Ovary (tissue), 9 donors: ENCODE data around the gene RXFP4. TPM values are rescaled to one million over a fixed set of nuclear protein-coding genes. Genes with fewer than 3 reads are reported as not detected.

Source experiments
- DNase-seq, 5 donors: peaks; one replicate each; pipeline ENCODE4 v3.0.0-alpha.2; 2019 to 2020
- H3K27ac ChIP-seq, 2 donors: fragments of 200-600 bp; one replicate each; pipeline versions ENCODE4 v1.5.1 to v1.8.0; 2019 to 2022
- H3K27me3 ChIP-seq: fragments of 200-600 bp; one replicate; pipeline ENCODE4 v1.8.0; 2022
- H3K36me3 ChIP-seq: fragments of 200-600 bp; sonication (generic); one replicate; pipeline ENCODE4 v1.5.1; 2019
- H3K4me1 ChIP-seq: one replicate; pipeline ENCODE4 v1.8.1; 2013; ENCODE audit warnings: mild to moderate bottlenecking, moderate library complexity; ENCODE audit not compliant: insufficient read depth
- H3K4me3 ChIP-seq: fragments of 200-600 bp; sonication (generic); one replicate; pipeline ENCODE4 v1.5.1; 2017
- H3K9me3 ChIP-seq, 2 donors: fragments of 200-600 bp in 1 of 2; sonication (generic) in 1 of 2; one replicate each; pipeline versions ENCODE4 v1.5.1 to v1.8.1; 2013 to 2019; ENCODE audit warnings: mild to moderate bottlenecking in 1 of 2, moderate library complexity in 1 of 2
- CTCF ChIP-seq, 3 donors: fragments of 450-650 bp in 2 of 3; fragments of 200-600 bp in 1 of 3; IDR thresholded peaks; one replicate each; pipeline versions ENCODE4 v1.5.1 to v1.8.0; 2016 to 2022; ENCODE audit warnings: antibody characterized with exemption in 3 of 3, mild to moderate bottlenecking in 1 of 3
- EP300 ChIP-seq: sonication (generic); formaldehyde crosslinking; IDR thresholded peaks from one replicate; pipeline ENCODE4 v1.6.1; 2017; ENCODE audit warnings: antibody characterized with exemption
- POLR2A ChIP-seq: fragments of 450-650 bp; IDR thresholded peaks from one replicate; pipeline ENCODE4 v1.6.1; 2017; ENCODE audit warnings: antibody characterized with exemption, mild to moderate bottlenecking, moderate library complexity
- WGBS, 3 donors: extraction: QIAGEN DNeasy Blood & Tissue Kit in 1 of 3; methylation state at CpG; one replicate each; pipeline versions ENCODE4 v1.1.5 to v1.1.7; 2013 to 2017; 5-methylcytosine and 5-hydroxymethylcytosine counted together
- intact Hi-C, 4 donors: fragments of 100-400 bp; cut with DNase I; formaldehyde crosslinking; loops; one replicate each; pipeline versions ENCODE4 v1.11.0 to v1.15.1; 2022 to 2023
- polyA plus RNA-seq, 2 donors: library from polyadenylated mRNA; stranded (reverse); fragments of 200-250 nt in 1 of 2; fragments of 350-450 nt in 1 of 2; fragmentation: Illumina TruSeq in 1 of 2; extraction: RNeasy Lipid Tissue Mini Kit (QIAGEN cat#74804) in 1 of 2; gene quantifications; one replicate each; pipeline ENCODE4 v1.2.3, GENCODE V29; 2013 to 2014
- total RNA-seq, 7 donors: library from RNA; depleted of rRNA in 2 of 7; stranded (reverse); fragments of >200 nt in 2 of 7; fragmentation: NEBNext Ultra II Directional in 3 of 7; extraction: Animal tissue kit (Norgen Biotek cat#: 25700) in 3 of 7; gene quantifications; one replicate each; pipeline versions ENCODE4 v1.1.0 to v1.2.4, GENCODE V29; 2016 to 2023
- donor health status: DM: no; HTN: no; CAD: no; lungs with moderate emphysema.
- donor health status: DM: no; HTN: no; CAD: no.
- donor health status: Bipolar disorder and iron deficiency.
- donor health status: DM: yes; HTN: yes; CAD: no.
- donor health status: DM: no; HTN: no; CAD: no.
- donor health status: DM: yes; HTN: yes; CAD: no.

RXFP4 gene
- total and polyA plus RNA-seq, 9 donors, result not detected

GRCh38 chr1:155932081-155932480 lies 9.4 kb upstream of the RXFP4 start:
- WGBS, 3 donors, result 36 to 73% (median 60%) methylated on average over 1 of the region's 1 CpG
- H3K4me3 ChIP-seq, result no peak overlapping the region
- no peak overlapping the region for H3K27ac ChIP-seq
- no peak for TF ChIP-seq POLR2A
- TF ChIP-seq CTCF (IDR thresholded peaks at IDR 0.05), result no peak
- TF ChIP-seq EP300, result no peak
- DNase-seq, result no peak
- H3K27me3 ChIP-seq, result no peaks in the 10 kb centered on the region
- no peaks in the 10 kb centered on the region for H3K36me3 ChIP-seq
- H3K9me3 ChIP-seq, result no peaks in the 10 kb centered on the region
- peaks cover 10% of the 10 kb centered on the region for H3K4me1 ChIP-seq
- intact Hi-C loops, result no loop called here

GRCh38 chr1:155932487-155932886 lies 9.0 kb upstream of the RXFP4 start:
- Histone ChIP-seq H3K9me3 (no peaks in the 10 kb centered on the region), H3K27me3 (no peaks in the 10 kb centered on the region), H3K36me3 (no peaks in the 10 kb centered on the region), H3K27ac (no peak overlapping the region), H3K4me1 (peaks cover 10% of the 10 kb centered on the region), H3K4me3 (no peak overlapping the region)
- intact Hi-C loops, result no loop called here
- 63 to 72% (median 66%) methylated on average over 5 of the region's 5 CpGs for WGBS, 3 donors
- DNase-seq, result no peak
- TF ChIP-seq POLR2A (no peak), EP300 (no peak), CTCF (IDR thresholded peaks at IDR 0.05) (no peak)

- no peaks in the 10 kb centered on the region for H3K36me3 ChIP-seq
- H3K9me3 ChIP-seq, result no peaks in the 10 kb centered on the region
- TF ChIP-seq POLR2A (no peak), EP300 (no peak), CTCF (IDR thresholded peaks at IDR 0.05) (no peak)
- peaks cover 10% of the 10 kb centered on the region for H3K4me1 ChIP-seq
- no peak for DNase-seq
- H3K27ac ChIP-seq, result peak overlapping the region; percentile 75 to 90
- H3K27me3 ChIP-seq, result no peaks in the 10 kb centered on the region
- intact Hi-C loops, result no loop called here
- WGBS, 3 donors, result 3 to 7% (median 4%) methylated on average over 10 of the region's 10 CpGs
- H3K4me3 ChIP-seq, result peak overlapping the region; percentile 88
Measured at GRCh38 chr1:155933591-155934096, 7.8 kb upstream of the RXFP4 start.

GRCh38 chr1:155934097-155934935 lies 7.1 kb upstream of the RXFP4 start, which contains the start of gene KHDC4:
KHDC4 (minus strand) TSS chr1:155934413; CDS start chr1:155934373, 40 bp downstream.
- TF ChIP-seq POLR2A (peak; percentile 100), CTCF (IDR thresholded peaks at IDR 0.05) (peak in 2 of 3 donors; percentile 13 to 29), EP300 (peak; percentile 49)
- Histone ChIP-seq H3K4me3 (peak within 1 kb of the TSS; percentile 88), H3K9me3 (no peaks in the 10 kb centered on the region), H3K27ac (peak within 1 kb of the TSS; percentile 75 to 90), H3K36me3 (no peaks in the 10 kb centered on the region), H3K4me1 (peaks cover 10% of the 10 kb centered on the region), H3K27me3 (no peaks in the 10 kb centered on the region)
- intact Hi-C loops, result no loop called here
- peak; percentile 94 to 96 (median 94) for DNase-seq
- WGBS, 3 donors, result 0 to 1% (median 1%) methylated on average over 50 of the region's 50 CpGs
